ENCODE results near the gene SMC3.

Gene SMC3

GRCh38 chr10:110648692-110649346 is 81.3 kb downstream of the SMC3 start:
- no peak for DNase-seq

- DNase-seq = no peak
These were observed 82.1 kb downstream of the SMC3 start for GRCh38 chr10:110649347-110650264.

GRCh38 chr10:110650265-110650668 is 82.8 kb downstream of the SMC3 start:
- no peak for DNase-seq

DNA sequence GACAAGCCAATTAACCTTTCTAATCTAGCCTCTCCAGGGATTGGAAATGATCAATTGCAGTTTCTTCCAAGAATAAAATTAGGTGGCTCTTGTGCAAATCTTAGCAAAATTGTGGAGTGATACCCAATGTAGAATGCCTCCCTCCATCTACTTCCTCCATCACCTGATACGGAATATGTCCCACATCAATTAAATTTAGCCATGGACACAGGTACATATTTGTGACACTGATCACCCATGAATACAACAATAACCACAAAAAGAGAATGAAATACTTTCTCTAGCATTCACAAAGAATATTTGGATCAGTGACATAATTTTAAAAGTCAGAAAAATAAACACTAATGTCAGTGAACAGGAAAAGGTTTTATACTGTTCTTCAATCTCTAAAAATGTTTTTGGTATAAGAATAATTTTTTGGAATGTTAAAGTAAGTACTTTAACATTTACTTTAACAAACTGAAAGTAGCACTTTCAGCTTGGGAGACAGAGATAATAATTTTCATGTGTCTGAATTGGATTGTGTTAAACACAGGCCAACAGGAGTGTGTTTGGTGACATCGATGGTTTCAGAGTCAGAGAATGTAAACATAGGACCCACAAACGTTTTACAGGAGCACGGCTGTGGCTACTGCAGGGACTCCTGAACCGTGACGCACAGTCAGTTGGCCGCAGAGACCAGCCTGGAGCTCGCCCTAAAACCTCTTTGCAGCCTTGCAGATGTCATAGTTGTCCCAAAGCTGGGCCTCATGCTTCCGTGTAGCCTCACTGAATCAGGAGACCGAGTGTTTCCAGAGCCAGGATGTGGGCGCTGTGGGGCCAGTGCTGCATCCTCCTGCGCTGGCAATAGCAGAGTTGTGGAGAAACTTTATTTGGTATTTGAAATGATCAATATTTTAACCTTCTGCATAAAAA is 83.8 kb downstream of the SMC3 start:
- DNase-seq = peak; percentile 32 to 37

DNA sequence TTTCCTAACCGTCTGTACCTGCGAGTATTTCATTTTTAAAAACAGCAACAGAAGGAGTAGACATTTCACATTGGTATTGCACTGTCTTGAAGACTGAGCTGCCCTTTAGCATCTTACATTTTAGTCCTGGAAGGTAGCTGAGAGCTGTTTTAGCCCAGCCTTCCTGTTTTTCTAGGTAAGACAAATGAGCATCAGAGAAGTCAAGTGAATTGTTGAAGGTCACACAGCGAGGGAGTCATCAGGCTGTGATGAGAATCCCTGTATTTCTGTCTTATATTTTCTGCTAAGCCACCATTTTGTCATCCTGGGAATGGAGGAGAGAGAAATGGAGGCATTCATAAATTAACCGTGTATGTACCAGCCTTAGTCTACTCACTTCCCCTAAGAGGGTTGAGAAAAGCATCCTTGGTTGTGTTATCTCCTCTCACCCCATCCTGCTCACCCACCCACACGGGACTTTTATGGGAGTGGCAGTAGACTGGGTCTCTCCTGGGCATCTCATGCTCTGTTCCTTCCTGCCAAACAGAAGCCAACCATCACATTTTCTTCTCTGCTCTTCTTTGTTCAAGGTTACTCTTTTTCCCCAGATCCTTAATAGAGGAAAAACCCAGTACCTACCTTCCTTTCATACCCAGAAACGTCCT is 85.1 kb downstream of the SMC3 start:
- DNase-seq = no peak

Measured in activated T-cell treated with anti-CD3 and anti-CD28 coated beads, Interleukin-2, amount 50 U/mL, for 48 hours (primary cell).